Measurements from ENCODE around the gene BTN2A1.
A peak's percentile ranks its signal among the peaks of the same experiment; 100 is the strongest.

BTN2A1 gene

GRCh38 chr6:26473758-26474438 lies 16.1 kb downstream of the BTN2A1 start:
- TF ChIP-seq EP300 (IDR thresholded peaks at IDR 0.05; ENCODE audit: borderline replicate concordance) (no peak), CEBPB (IDR thresholded peaks at IDR 0.05) (no peak), USF1 (IDR thresholded peaks at IDR 0.05) (no peak), TCF12 (IDR thresholded peaks at IDR 0.05; ENCODE audit: low read depth) (0 out of 2 replicates have a peak, but pooled peaks have one; percentile 22), YY1 (IDR thresholded peaks at IDR 0.05; ENCODE audit: low read depth) (peak; percentile 80), TAF1 (IDR thresholded peaks at IDR 0.05; ENCODE audit: low read depth) (peak; percentile 61; the same call in 1 of the 2 replicates), EGR1 (IDR thresholded peaks at IDR 0.05) (no peak), FOXM1 (IDR thresholded peaks at IDR 0.05; ENCODE audit: borderline replicate concordance, low read depth) (peak; percentile 91), CREB1 (IDR thresholded peaks at IDR 0.05; ENCODE audit: low read depth) (peak; percentile 92), RAD21 (IDR thresholded peaks at IDR 0.05; ENCODE audit: low read depth) (no peak)
- TF ChIP-seq, protein P1, sequence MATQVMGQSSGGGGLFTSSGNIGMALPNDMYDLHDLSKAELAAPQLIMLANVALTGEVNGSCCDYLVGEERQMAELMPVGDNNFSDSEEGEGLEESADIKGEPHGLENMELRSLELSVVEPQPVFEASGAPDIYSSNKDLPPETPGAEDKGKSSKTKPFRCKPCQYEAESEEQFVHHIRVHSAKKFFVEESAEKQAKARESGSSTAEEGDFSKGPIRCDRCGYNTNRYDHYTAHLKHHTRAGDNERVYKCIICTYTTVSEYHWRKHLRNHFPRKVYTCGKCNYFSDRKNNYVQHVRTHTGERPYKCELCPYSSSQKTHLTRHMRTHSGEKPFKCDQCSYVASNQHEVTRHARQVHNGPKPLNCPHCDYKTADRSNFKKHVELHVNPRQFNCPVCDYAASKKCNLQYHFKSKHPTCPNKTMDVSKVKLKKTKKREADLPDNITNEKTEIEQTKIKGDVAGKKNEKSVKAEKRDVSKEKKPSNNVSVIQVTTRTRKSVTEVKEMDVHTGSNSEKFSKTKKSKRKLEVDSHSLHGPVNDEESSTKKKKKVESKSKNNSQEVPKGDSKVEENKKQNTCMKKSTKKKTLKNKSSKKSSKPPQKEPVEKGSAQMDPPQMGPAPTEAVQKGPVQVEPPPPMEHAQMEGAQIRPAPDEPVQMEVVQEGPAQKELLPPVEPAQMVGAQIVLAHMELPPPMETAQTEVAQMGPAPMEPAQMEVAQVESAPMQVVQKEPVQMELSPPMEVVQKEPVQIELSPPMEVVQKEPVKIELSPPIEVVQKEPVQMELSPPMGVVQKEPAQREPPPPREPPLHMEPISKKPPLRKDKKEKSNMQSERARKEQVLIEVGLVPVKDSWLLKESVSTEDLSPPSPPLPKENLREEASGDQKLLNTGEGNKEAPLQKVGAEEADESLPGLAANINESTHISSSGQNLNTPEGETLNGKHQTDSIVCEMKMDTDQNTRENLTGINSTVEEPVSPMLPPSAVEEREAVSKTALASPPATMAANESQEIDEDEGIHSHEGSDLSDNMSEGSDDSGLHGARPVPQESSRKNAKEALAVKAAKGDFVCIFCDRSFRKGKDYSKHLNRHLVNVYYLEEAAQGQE (IDR thresholded peaks at IDR 0.05; ENCODE audit: low read depth), result no peak
- TF ChIP-seq, protein P2, sequence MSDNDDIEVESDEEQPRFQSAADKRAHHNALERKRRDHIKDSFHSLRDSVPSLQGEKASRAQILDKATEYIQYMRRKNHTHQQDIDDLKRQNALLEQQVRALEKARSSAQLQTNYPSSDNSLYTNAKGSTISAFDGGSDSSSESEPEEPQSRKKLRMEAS (IDR thresholded peaks at IDR 0.05), result peak; percentile 45; the same call in 1 of the 2 replicates

GRCh38 chr6:26474439-26474881 lies 16.7 kb downstream of the BTN2A1 start:
- 0 out of 2 replicates have a peak, but pooled peaks have one; percentile 11 for TF ChIP-seq TAF1 (IDR thresholded peaks at IDR 0.05; ENCODE audit: low read depth)
- no peak for TF ChIP-seq YY1 (IDR thresholded peaks at IDR 0.05; ENCODE audit: low read depth)
- TF ChIP-seq EGR1 (IDR thresholded peaks at IDR 0.05), result no peak

DNA sequence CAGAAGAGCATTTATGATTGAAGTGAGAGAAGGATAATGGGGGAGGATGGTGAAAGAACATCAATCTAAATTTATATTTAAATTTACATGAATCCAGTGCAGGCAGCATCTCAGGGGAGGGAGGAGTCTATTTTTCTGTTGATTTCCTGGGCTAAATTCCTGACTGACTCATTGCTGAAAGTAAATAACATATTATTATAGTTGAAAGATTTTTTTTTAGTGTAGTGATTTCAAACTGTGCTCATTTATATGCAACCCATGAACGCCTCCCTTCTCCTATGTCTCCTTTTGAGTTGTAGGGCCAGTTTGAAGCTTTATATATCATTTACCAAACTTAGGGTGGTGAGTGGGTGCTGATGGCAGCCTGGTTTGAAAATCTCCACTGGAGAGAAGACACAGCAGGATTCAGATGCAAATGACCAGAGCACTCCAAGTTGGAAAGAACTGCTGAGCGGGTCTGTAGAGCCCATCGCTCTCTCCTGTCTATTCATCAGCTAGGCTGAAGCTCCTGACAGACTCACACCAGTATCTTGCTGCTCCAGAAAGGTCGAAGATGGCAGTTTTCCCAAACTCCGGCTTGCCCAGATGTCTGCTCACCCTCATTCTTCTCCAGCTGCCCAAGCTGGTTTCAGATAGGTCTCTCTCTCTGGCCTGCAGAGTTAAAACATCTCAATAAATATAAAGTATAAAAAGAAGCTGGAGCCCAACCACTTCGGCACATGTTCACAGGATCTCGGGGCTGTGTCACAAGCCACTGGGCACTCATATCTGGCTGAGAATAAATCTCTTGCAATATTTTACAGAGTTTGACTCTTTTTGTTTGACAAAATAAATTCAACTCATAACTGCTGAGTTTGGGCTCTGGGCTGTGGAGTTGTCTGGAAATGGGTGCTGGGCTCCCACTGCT lies 18.3 kb downstream of the BTN2A1 start:
- TF ChIP-seq USF1 (IDR thresholded peaks at IDR 0.05) (no peak), EGR1 (IDR thresholded peaks at IDR 0.05) (no peak), CREB1 (IDR thresholded peaks at IDR 0.05; ENCODE audit: low read depth) (no peak), ZBTB7A (IDR thresholded peaks at IDR 0.05; ENCODE audit: low read depth) (no peak), YY1 (IDR thresholded peaks at IDR 0.05; ENCODE audit: low read depth) (no peak), TCF12 (IDR thresholded peaks at IDR 0.05; ENCODE audit: low read depth) (no peak), RAD21 (IDR thresholded peaks at IDR 0.05; ENCODE audit: low read depth) (no peak), FOXM1 (IDR thresholded peaks at IDR 0.05; ENCODE audit: borderline replicate concordance, low read depth) (no peak), CEBPB (IDR thresholded peaks at IDR 0.05) (no peak), EP300 (IDR thresholded peaks at IDR 0.05; ENCODE audit: borderline replicate concordance) (no peak), NFIC (IDR thresholded peaks at IDR 0.05) (no peak), TEAD4 (IDR thresholded peaks at IDR 0.05) (no peak), TAF1 (IDR thresholded peaks at IDR 0.05; ENCODE audit: low read depth) (no peak)
- TF ChIP-seq, protein P1 (IDR thresholded peaks at IDR 0.05; ENCODE audit: low read depth), result no peak
- TF ChIP-seq, protein P2 (IDR thresholded peaks at IDR 0.05), result no peak

DNA sequence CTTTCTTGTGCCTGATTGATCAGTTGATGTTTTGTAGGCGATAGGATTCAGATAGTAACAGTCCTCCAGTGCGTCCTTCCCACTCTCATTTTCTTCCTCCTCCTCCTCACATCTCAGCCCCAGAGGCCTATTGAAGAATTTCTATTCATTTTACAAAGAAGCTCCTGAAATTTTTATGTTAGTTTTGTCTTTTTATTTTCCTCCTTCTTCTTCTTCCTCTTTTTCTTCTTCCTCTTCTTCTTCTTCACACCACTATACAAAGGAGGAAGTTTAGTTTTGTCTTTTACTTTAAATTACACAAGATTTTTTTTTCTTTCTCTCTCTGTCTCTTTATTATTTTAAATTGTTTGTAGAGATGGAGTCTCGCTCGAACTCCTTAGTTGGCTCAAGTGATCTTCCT lies 19.1 kb downstream of the BTN2A1 start:
- TF ChIP-seq NFIC (IDR thresholded peaks at IDR 0.05) (no peak), TCF12 (IDR thresholded peaks at IDR 0.05; ENCODE audit: low read depth) (no peak), EP300 (IDR thresholded peaks at IDR 0.05; ENCODE audit: borderline replicate concordance) (no peak), YY1 (IDR thresholded peaks at IDR 0.05; ENCODE audit: low read depth) (no peak), CREB1 (IDR thresholded peaks at IDR 0.05; ENCODE audit: low read depth) (no peak), ZBTB7A (IDR thresholded peaks at IDR 0.05; ENCODE audit: low read depth) (no peak), RAD21 (IDR thresholded peaks at IDR 0.05; ENCODE audit: low read depth) (no peak), TEAD4 (IDR thresholded peaks at IDR 0.05) (no peak), EGR1 (IDR thresholded peaks at IDR 0.05) (no peak), FOXM1 (IDR thresholded peaks at IDR 0.05; ENCODE audit: borderline replicate concordance, low read depth) (no peak), USF1 (IDR thresholded peaks at IDR 0.05) (no peak), CEBPB (IDR thresholded peaks at IDR 0.05) (no peak), TAF1 (IDR thresholded peaks at IDR 0.05; ENCODE audit: low read depth) (no peak)
- TF ChIP-seq, protein P2 (IDR thresholded peaks at IDR 0.05), result no peak
- TF ChIP-seq, protein P1 (IDR thresholded peaks at IDR 0.05; ENCODE audit: low read depth), result no peak
